Large intestine (tissue), 3 donors: Measurements from ENCODE around the gene MARVELD1. TPM values are rescaled to one million over a fixed set of nuclear protein-coding genes. Genes with fewer than 3 reads are reported as not detected.

Source experiments
- DNase-seq, 2 donors: peaks; one replicate each; pipeline versions ENCODE4 v3.0.0 to v3.0.0-alpha.2; 2013
- H3K27ac ChIP-seq: one replicate; pipeline ENCODE4 v1.5.1; 2013; ENCODE audit warnings: low read length
- H3K27me3 ChIP-seq: 2 replicates; pipeline ENCODE4 v1.6.1; 2013; ENCODE audit warnings: low read length; ENCODE audit not compliant: control insufficient read depth, insufficient read depth
- H3K36me3 ChIP-seq: 2 replicates; pipeline ENCODE4 v1.6.1; 2013; ENCODE audit warnings: low read length; ENCODE audit not compliant: control insufficient read depth, insufficient read depth
- H3K4me1 ChIP-seq: one replicate; pipeline ENCODE4 v1.6.1; 2013; ENCODE audit warnings: low read length; ENCODE audit not compliant: control insufficient read depth, insufficient read depth
- H3K4me3 ChIP-seq: one replicate; pipeline ENCODE4 v1.5.1; 2013; ENCODE audit warnings: low read length
- H3K9me3 ChIP-seq: one replicate; pipeline ENCODE4 v1.6.1; 2013; ENCODE audit warnings: mild to moderate bottlenecking, low read depth, low read length, moderate library complexity; ENCODE audit not compliant: control insufficient read depth
- WGBS: methylation state at CpG from one replicate; pipeline ENCODE4 v1.1.5; 2013; ENCODE audit warnings: low lambda C conversion rate; ENCODE audit not compliant: insufficient coverage; 5-methylcytosine and 5-hydroxymethylcytosine counted together
- polyA plus RNA-seq: library from polyadenylated mRNA; unstranded; fragments of 120-200 nt; gene quantifications from one replicate; pipeline ENCODE4 v1.2.1, GENCODE V29; 2013

The MARVELD1 gene
- polyA plus RNA-seq, 1 donor = 32.9 TPM

- whole genome bisulfite sequencing = no CpG with 5 or more reads among the region's 7 CpGs
- DNase-seq = peak; percentile 33 to 68
- no peak overlapping the region for H3K27ac ChIP-seq
Observed at GRCh38 chr10:97764519-97764931, 51.0 kb downstream of the MARVELD1 start.

GRCh38 chr10:97765201-97765600 is 51.7 kb downstream of the MARVELD1 start:
- Histone ChIP-seq H3K27me3 (peaks cover under 1% of the 10 kb centered on the region), H3K36me3 (peaks cover 24% of the 10 kb centered on the region), H3K9me3 (no peaks in the 10 kb centered on the region), H3K27ac (no peak overlapping the region), H3K4me3 (no peak overlapping the region), H3K4me1 (no peaks in the 10 kb centered on the region)
- WGBS = no CpG with 5 or more reads among the region's 15 CpGs
- peak in 1 of 2 donors; percentile 24 for DNase-seq

More at GRCh38 chr10:97764519-97764931, 51.0 kb downstream of the MARVELD1 start:
- no peaks in the 10 kb centered on the region for H3K27me3 ChIP-seq
- peaks cover 1% of the 10 kb centered on the region for H3K4me1 ChIP-seq
- H3K9me3 ChIP-seq = no peaks in the 10 kb centered on the region
- no peak overlapping the region for H3K4me3 ChIP-seq
- H3K36me3 ChIP-seq = peaks cover 30% of the 10 kb centered on the region

GRCh38 chr10:97766106-97766810 is 52.7 kb downstream of the MARVELD1 start:
- no peak for DNase-seq
- WGBS = no CpG with 5 or more reads among the region's 13 CpGs
- no peak overlapping the region for H3K4me3 ChIP-seq
- H3K36me3 ChIP-seq = peaks cover 13% of the 10 kb centered on the region
- no peak overlapping the region for H3K27ac ChIP-seq
- H3K27me3 ChIP-seq = peaks cover 11% of the 10 kb centered on the region
- no peaks in the 10 kb centered on the region for H3K9me3 ChIP-seq
- peaks cover under 1% of the 10 kb centered on the region for H3K4me1 ChIP-seq

- H3K4me1 ChIP-seq = peaks cover 6% of the 10 kb centered on the region
- no peak overlapping the region for H3K27ac ChIP-seq
- 82% methylated on average over 2 of the region's 22 CpGs for WGBS
- no peaks in the 10 kb centered on the region for H3K9me3 ChIP-seq
- peaks cover 17% of the 10 kb centered on the region for H3K27me3 ChIP-seq
- peaks cover 4% of the 10 kb centered on the region for H3K36me3 ChIP-seq
- H3K4me3 ChIP-seq = no peak overlapping the region
- no peak for DNase-seq
Observed at GRCh38 chr10:97766996-97767924, 53.7 kb downstream of the MARVELD1 start.

Other genes starting within 250 kb of the MARVELD1 start
- 62.5 TPM for gene MMS19, start 215.3 kb upstream of the MARVELD1 start, polyA plus RNA-seq
- 4.1 TPM for gene UBTD1, start 214.8 kb upstream of the MARVELD1 start, polyA plus RNA-seq
- gene ANKRD2, start 141.0 kb upstream of the MARVELD1 start, polyA plus RNA-seq = 0.13 TPM
- 3.2 TPM for gene HOGA1, start 129.3 kb upstream of the MARVELD1 start, polyA plus RNA-seq
- 0.09 TPM for gene C10orf62, start 124.0 kb upstream of the MARVELD1 start, polyA plus RNA-seq
- 18.7 TPM for gene MORN4, start 80.2 kb upstream of the MARVELD1 start, polyA plus RNA-seq
- 37.4 TPM for gene PI4K2A, start 73.1 kb upstream of the MARVELD1 start, polyA plus RNA-seq
- gene AVPI1, start 26.5 kb upstream of the MARVELD1 start, polyA plus RNA-seq = 56.5 TPM
- 51.2 TPM for gene ZFYVE27, start 23.4 kb downstream of the MARVELD1 start, polyA plus RNA-seq
- gene SFRP5, start 58.3 kb downstream of the MARVELD1 start, polyA plus RNA-seq = 25.0 TPM
- 3.9 TPM for gene GOLGA7B, start 136.1 kb downstream of the MARVELD1 start, polyA plus RNA-seq